Measurements from ENCODE around the gene FBN3.
"Not testable (repeated sequence)": the region's sequence is repeated elsewhere in the genome, so short reads cannot be mapped to it uniquely, and the experiment has no call there.

The FBN3 gene

DNA sequence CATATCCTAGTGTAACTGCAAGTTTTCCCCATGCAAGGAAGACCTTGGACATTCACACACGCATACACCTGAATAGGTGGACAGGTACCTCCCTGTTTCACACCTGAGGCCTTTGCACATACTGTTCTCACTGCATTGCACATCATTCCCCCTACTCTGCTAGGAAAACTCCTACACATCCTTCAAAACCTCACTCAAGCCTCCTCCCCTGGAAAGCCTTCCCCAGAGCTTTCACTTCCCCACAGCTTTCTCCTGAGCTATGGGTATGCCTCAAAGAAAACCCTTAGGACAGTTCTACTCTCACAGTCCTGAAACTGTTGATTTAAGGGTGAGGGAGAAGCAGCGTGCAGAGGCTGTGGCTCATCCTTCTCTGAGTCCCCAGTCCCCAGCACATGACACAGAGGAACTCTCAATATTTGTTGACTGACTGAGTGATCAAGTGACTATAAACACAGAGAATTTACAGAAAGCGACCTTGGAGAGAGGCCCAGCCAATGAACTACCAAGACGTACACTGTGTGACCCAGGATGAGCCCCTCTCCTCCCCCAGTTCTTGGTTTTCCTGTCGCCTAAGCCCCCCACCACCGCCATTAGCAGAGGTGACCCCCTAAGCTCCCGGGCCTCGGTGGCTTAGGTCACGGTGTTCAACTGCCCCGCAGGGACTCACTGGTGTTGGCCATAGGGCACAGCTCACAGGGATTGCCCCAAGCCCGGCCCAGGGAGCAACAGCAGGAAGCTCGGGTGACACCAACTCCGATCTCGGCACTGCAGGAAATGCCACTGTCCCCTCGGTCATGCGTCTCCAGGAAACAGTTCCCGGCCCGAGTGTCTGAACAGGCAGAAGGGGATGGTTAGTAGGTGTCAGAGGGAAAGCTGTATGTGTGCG, 40.6 kb downstream of the FBN3 start:
- no peaks in the 10 kb centered on the region for H3K9me3 ChIP-seq (replicated peaks in 1 of 2; ENCODE audit: control insufficient read depth in 2 of 2, insufficient read depth in 1 of 2, low read depth in 1 of 2, low read length in 2 of 2)
- H3K4me3 ChIP-seq (ENCODE audit: low read length in 2 of 2) = no peak overlapping the region
- H3K27ac ChIP-seq (replicated peaks; ENCODE audit: low read length) = no peak overlapping the region
- no peak overlapping the region for H2BK5ac ChIP-seq (ENCODE audit: low read length)
- H3K4me2 ChIP-seq (ENCODE audit: insufficient read depth, low read length, poor library complexity, severe bottlenecking) = no peak overlapping the region
- H3K4me1 ChIP-seq (ENCODE audit: control insufficient read depth in 2 of 2, insufficient read depth in 1 of 2, low read depth in 1 of 2, low read length in 2 of 2) = peaks cover 0 to 2% of the 10 kb centered on the region in 2 donors
- H3K79me1 ChIP-seq (ENCODE audit: low read depth, low read length) = no peaks in the 10 kb centered on the region
- H3K27me3 ChIP-seq (ENCODE audit: control insufficient read depth in 3 of 3, insufficient read depth in 3 of 3, low read depth in 1 of 3, low read length in 3 of 3) = no peaks in the 10 kb centered on the region
- H3K36me3 ChIP-seq (replicated peaks in 1 of 2; ENCODE audit: control insufficient read depth in 2 of 2, insufficient read depth in 2 of 2, low read length in 2 of 2) = peaks cover 15 to 31% of the 10 kb centered on the region in 2 donors
- no peak overlapping the region for H4K91ac ChIP-seq (ENCODE audit: low read depth, low read length, poor library complexity)
- no peak overlapping the region for H3K4ac ChIP-seq (ENCODE audit: low read length)
- no peak overlapping the region for H2AK5ac ChIP-seq (ENCODE audit: low read depth, low read length)
- H2BK12ac ChIP-seq (ENCODE audit: low read length) = no peak overlapping the region
- H3K18ac ChIP-seq (ENCODE audit: low read length) = no peak overlapping the region
- H2BK120ac ChIP-seq (ENCODE audit: low read depth, low read length) = no peak overlapping the region
- H3K14ac ChIP-seq (ENCODE audit: low read length) = no peak overlapping the region
- no peak overlapping the region for H3K23ac ChIP-seq (ENCODE audit: low read depth, low read length, poor library complexity)
- peak overlapping the region; percentile 14 for H3K9ac ChIP-seq (ENCODE audit: low read depth, low read length, poor library complexity)
- no CpG with 5 or more reads among the region's 19 CpGs for WGBS, 2 donors (ENCODE audit: extremely low coverage in 2 of 2, insufficient read length in 2 of 2, insufficient replicate concordance in 1 of 2)
- no peak for DNase-seq (ENCODE audit: low spot score)
- no peak overlapping the region for H2BK15ac ChIP-seq (ENCODE audit: low read length)
- H2AFZ ChIP-seq (ENCODE audit: low read length) = no peak overlapping the region
- no peak overlapping the region for H4K8ac ChIP-seq (ENCODE audit: low read depth, low read length)

DNA sequence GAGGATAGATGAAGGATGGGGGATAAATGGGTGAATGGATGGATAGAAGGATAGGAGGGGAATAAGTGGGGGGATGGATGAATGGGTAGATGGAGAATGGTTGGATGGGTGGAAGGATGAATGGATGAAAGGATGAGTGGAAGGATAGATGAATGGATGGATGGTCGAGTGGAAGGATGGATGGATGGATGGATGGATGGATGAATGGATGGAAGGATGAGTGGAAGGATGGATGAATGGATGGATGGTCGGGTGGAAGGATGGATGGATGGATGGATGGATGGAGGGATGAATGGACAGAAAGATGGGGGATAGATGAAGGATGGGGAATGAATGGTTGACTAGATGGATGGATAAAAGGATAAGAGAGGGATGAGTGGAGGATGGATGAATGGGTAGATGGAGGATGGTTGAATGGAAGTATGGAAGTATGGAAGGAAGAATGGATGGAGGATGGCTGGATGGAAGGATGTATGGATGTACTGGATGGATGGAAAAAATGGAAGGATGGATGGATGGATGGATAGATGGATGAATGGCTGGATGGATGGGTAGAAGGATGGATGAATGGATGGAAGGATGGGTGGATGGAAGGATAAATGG, 42.0 kb downstream of the FBN3 start:
- Histone ChIP-seq H3K9me3 (replicated peaks in 1 of 2; ENCODE audit: control insufficient read depth in 2 of 2, insufficient read depth in 1 of 2, low read depth in 1 of 2, low read length in 2 of 2) (peaks cover 0 to 2% of the 10 kb centered on the region in 2 donors), H4K8ac (ENCODE audit: low read depth, low read length) (no peak overlapping the region), H2AK5ac (ENCODE audit: low read depth, low read length) (no peak overlapping the region), H3K4me3 (ENCODE audit: low read length in 2 of 2) (no peak overlapping the region), H3K23ac (ENCODE audit: low read depth, low read length, poor library complexity) (no peak overlapping the region), H3K4me1 (ENCODE audit: control insufficient read depth in 2 of 2, insufficient read depth in 1 of 2, low read depth in 1 of 2, low read length in 2 of 2) (no peaks in the 10 kb centered on the region), H3K36me3 (replicated peaks in 1 of 2; ENCODE audit: control insufficient read depth in 2 of 2, insufficient read depth in 2 of 2, low read length in 2 of 2) (peaks cover 26 to 39% of the 10 kb centered on the region in 2 donors), H4K91ac (ENCODE audit: low read depth, low read length, poor library complexity) (no peak overlapping the region), H3K4me2 (ENCODE audit: insufficient read depth, low read length, poor library complexity, severe bottlenecking) (no peak overlapping the region), H3K18ac (ENCODE audit: low read length) (no peak overlapping the region), H2BK12ac (ENCODE audit: low read length) (no peak overlapping the region), H3K9ac (ENCODE audit: low read depth, low read length, poor library complexity) (peak overlapping the region; percentile 51), H2BK120ac (ENCODE audit: low read depth, low read length) (no peak overlapping the region), H2BK5ac (ENCODE audit: low read length) (no peak overlapping the region), H2BK15ac (ENCODE audit: low read length) (no peak overlapping the region), H2AFZ (ENCODE audit: low read length) (no peak overlapping the region), H3K27me3 (ENCODE audit: control insufficient read depth in 3 of 3, insufficient read depth in 3 of 3, low read depth in 1 of 3, low read length in 3 of 3) (no peaks in the 10 kb centered on the region), H3K4ac (ENCODE audit: low read length) (no peak overlapping the region), H3K14ac (ENCODE audit: low read length) (no peak overlapping the region), H3K27ac (replicated peaks; ENCODE audit: low read length) (no peak overlapping the region), H3K79me1 (ENCODE audit: low read depth, low read length) (no peaks in the 10 kb centered on the region)
- WGBS, 2 donors (ENCODE audit: extremely low coverage in 2 of 2, insufficient read length in 2 of 2, insufficient replicate concordance in 1 of 2) = 100% methylated on average over 2 of the region's 2 CpGs
- DNase-seq (ENCODE audit: low spot score) = no peak

DNA sequence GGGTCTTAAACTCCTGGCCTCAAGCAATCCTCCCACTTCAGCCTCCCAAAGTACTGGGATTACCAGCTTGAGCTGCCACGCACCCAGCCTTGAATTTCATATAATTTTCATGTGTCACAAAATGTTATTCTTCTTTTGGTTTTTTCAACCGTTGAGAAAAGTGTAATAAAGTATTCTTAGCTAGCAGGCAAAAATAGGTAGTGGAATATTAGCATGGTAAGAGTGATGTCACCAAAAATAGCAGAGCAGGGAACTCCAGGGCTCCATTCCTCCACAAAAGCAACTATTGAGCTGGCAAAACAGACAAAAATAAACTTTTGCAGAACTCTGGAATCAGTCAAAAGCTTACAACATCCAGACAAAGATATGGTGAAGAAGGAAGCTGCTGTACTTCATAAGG, 43.9 kb downstream of the FBN3 start:
- H3K27ac ChIP-seq (replicated peaks; ENCODE audit: low read length) = no peak overlapping the region
- no peak overlapping the region for H3K4ac ChIP-seq (ENCODE audit: low read length)
- peaks cover 33 to 45% of the 10 kb centered on the region in 2 donors for H3K36me3 ChIP-seq (replicated peaks in 1 of 2; ENCODE audit: control insufficient read depth in 2 of 2, insufficient read depth in 2 of 2, low read length in 2 of 2)
- no peak overlapping the region for H4K91ac ChIP-seq (ENCODE audit: low read depth, low read length, poor library complexity)
- H3K79me1 ChIP-seq (ENCODE audit: low read depth, low read length) = no peaks in the 10 kb centered on the region
- no peak overlapping the region for H3K23ac ChIP-seq (ENCODE audit: low read depth, low read length, poor library complexity)
- no peaks in the 10 kb centered on the region for H3K27me3 ChIP-seq (ENCODE audit: control insufficient read depth in 3 of 3, insufficient read depth in 3 of 3, low read depth in 1 of 3, low read length in 3 of 3)
- H2AFZ ChIP-seq (ENCODE audit: low read length) = no peak overlapping the region
- no peak for DNase-seq (ENCODE audit: low spot score)
- no peak overlapping the region for H3K14ac ChIP-seq (ENCODE audit: low read length)
- no peak overlapping the region for H4K8ac ChIP-seq (ENCODE audit: low read depth, low read length)
- no CpG with 5 or more reads among the region's 2 CpGs for WGBS, 2 donors (ENCODE audit: extremely low coverage in 2 of 2, insufficient read length in 2 of 2, insufficient replicate concordance in 1 of 2)
- H2BK15ac ChIP-seq (ENCODE audit: low read length) = no peak overlapping the region
- H3K18ac ChIP-seq (ENCODE audit: low read length) = no peak overlapping the region
- H3K9ac ChIP-seq (ENCODE audit: low read depth, low read length, poor library complexity) = no peak overlapping the region
- no peak overlapping the region for H2AK5ac ChIP-seq (ENCODE audit: low read depth, low read length)
- no peak overlapping the region for H2BK120ac ChIP-seq (ENCODE audit: low read depth, low read length)
- peaks cover 0 to 2% of the 10 kb centered on the region in 2 donors for H3K9me3 ChIP-seq (replicated peaks in 1 of 2; ENCODE audit: control insufficient read depth in 2 of 2, insufficient read depth in 1 of 2, low read depth in 1 of 2, low read length in 2 of 2)
- no peaks in the 10 kb centered on the region for H3K4me1 ChIP-seq (ENCODE audit: control insufficient read depth in 2 of 2, insufficient read depth in 1 of 2, low read depth in 1 of 2, low read length in 2 of 2)
- H3K4me3 ChIP-seq (ENCODE audit: low read length in 2 of 2) = no peak overlapping the region
- no peak overlapping the region for H2BK5ac ChIP-seq (ENCODE audit: low read length)
- H2BK12ac ChIP-seq (ENCODE audit: low read length) = no peak overlapping the region
- no peak overlapping the region for H3K4me2 ChIP-seq (ENCODE audit: insufficient read depth, low read length, poor library complexity, severe bottlenecking)

- H3K27ac ChIP-seq (replicated peaks; ENCODE audit: low read length); H3K4me2 ChIP-seq (ENCODE audit: insufficient read depth, low read length, poor library complexity, severe bottlenecking); H3K14ac ChIP-seq (ENCODE audit: low read length); H2BK120ac ChIP-seq (ENCODE audit: low read depth, low read length); H2BK15ac ChIP-seq (ENCODE audit: low read length); H2BK5ac ChIP-seq (ENCODE audit: low read length); H4K91ac ChIP-seq (ENCODE audit: low read depth, low read length, poor library complexity); H3K18ac ChIP-seq (ENCODE audit: low read length); H2BK12ac ChIP-seq (ENCODE audit: low read length); DNase-seq (ENCODE audit: low spot score); H3K27me3 ChIP-seq (ENCODE audit: control insufficient read depth in 3 of 3, insufficient read depth in 3 of 3, low read depth in 1 of 3, low read length in 3 of 3); H3K9ac ChIP-seq (ENCODE audit: low read depth, low read length, poor library complexity); H4K8ac ChIP-seq (ENCODE audit: low read depth, low read length); H3K4ac ChIP-seq (ENCODE audit: low read length); H3K79me1 ChIP-seq (ENCODE audit: low read depth, low read length); H3K4me1 ChIP-seq (ENCODE audit: control insufficient read depth in 2 of 2, insufficient read depth in 1 of 2, low read depth in 1 of 2, low read length in 2 of 2); H3K4me3 ChIP-seq (ENCODE audit: low read length in 2 of 2); H2AK5ac ChIP-seq (ENCODE audit: low read depth, low read length); H2AFZ ChIP-seq (ENCODE audit: low read length); H3K23ac ChIP-seq (ENCODE audit: low read depth, low read length, poor library complexity): not testable (repeated sequence)
- no CpG with 5 or more reads among the region's 12 CpGs for WGBS, 2 donors (ENCODE audit: extremely low coverage in 2 of 2, insufficient read length in 2 of 2, insufficient replicate concordance in 1 of 2)
- peaks cover 33 to 36% of the 10 kb centered on the region in 2 donors for H3K36me3 ChIP-seq (replicated peaks in 1 of 2; ENCODE audit: control insufficient read depth in 2 of 2, insufficient read depth in 2 of 2, low read length in 2 of 2)
- peaks cover 7 to 18% of the 10 kb centered on the region in 2 donors for H3K9me3 ChIP-seq (replicated peaks in 1 of 2; ENCODE audit: control insufficient read depth in 2 of 2, insufficient read depth in 1 of 2, low read depth in 1 of 2, low read length in 2 of 2)
Observed at GRCh38 chr19:8101910-8102309, 47.5 kb downstream of the FBN3 start.

Data from neuronal stem cell (in vitro differentiated cells).